Stimulated activated CD8-positive, alpha-beta memory T cell treated with anti-CD3 and anti-CD28 coated beads, Interleukin-2, amount 100 ng/mL, for 1 hour (primary cell): ENCODE results near the gene LDLR.
"Not testable (repeated sequence)": the region's sequence is repeated elsewhere in the genome, so short reads cannot be mapped to it uniquely, and the experiment has no call there.

Experiments
- DNase-seq, 2 donors: peaks; one replicate each; pipeline ENCODE4 v3.0.0-alpha.2; 2020; ENCODE audit warnings: low read depth in 2 of 2

LDLR gene

DNA sequence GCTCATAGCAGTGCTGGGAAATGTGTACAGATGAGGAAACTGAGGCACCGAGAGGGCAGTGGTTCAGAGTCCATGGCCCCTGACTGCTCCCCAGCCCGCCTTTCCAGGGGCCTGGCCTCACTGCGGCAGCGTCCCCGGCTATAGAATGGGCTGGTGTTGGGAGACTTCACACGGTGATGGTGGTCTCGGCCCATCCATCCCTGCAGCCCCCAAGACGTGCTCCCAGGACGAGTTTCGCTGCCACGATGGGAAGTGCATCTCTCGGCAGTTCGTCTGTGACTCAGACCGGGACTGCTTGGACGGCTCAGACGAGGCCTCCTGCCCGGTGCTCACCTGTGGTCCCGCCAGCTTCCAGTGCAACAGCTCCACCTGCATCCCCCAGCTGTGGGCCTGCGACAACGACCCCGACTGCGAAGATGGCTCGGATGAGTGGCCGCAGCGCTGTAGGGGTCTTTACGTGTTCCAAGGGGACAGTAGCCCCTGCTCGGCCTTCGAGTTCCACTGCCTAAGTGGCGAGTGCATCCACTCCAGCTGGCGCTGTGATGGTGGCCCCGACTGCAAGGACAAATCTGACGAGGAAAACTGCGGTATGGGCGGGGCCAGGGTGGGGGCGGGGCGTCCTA, 15.9 kb downstream of the LDLR start:
- no peak for DNase-seq

DNA sequence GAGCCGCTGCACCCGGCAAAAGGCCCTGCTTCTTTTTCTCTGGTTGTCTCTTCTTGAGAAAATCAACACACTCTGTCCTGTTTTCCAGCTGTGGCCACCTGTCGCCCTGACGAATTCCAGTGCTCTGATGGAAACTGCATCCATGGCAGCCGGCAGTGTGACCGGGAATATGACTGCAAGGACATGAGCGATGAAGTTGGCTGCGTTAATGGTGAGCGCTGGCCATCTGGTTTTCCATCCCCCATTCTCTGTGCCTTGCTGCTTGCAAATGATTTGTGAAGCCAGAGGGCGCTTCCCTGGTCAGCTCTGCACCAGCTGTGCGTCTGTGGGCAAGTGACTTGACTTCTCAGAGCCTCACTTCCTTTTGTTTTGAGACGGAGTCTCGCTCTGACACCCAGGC, 17.2 kb downstream of the LDLR start:
- DNase-seq, result no peak

DNA sequence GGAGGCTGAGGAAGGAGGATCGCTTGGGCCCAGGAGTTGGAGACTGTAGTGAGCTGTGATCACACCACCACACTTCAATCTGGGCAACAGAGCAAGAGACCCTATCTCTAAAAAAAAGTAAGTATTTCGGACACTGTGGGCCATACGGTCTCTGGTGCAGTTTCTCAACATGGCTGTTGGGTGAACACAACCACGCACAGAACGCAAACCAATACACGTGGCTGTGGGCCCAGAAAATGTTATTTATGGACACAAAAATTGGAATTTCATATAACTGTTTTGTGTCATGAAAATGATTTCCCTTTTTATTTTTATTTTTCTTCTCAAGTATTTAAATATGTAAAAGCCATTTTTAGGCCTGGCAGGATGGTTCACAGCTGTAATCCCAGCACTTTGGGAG, 19.5 kb downstream of the LDLR start:
- no peak for DNase-seq

DNA sequence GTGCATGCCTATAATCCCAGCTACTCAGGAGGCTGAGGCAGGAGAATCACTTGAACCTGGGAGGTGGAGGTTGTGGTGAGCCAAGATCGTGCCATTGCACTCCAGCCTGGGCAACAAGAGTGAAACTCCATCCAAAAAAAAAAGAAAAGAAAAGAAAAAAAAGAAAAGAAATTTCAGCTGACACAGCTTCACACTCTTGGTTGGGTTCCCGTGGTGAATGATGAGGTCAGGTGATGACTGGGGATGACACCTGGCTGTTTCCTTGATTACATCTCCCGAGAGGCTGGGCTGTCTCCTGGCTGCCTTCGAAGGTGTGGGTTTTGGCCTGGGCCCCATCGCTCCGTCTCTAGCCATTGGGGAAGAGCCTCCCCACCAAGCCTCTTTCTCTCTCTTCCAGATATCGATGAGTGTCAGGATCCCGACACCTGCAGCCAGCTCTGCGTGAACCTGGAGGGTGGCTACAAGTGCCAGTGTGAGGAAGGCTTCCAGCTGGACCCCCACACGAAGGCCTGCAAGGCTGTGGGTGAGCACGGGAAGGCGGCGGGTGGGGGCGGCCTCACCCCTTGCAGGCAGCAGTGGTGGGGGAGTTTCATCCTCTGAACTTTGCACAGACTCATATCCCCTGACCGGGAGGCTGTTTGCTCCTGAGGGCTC, 22.0 kb downstream of the LDLR start:
- no peak for DNase-seq

DNA sequence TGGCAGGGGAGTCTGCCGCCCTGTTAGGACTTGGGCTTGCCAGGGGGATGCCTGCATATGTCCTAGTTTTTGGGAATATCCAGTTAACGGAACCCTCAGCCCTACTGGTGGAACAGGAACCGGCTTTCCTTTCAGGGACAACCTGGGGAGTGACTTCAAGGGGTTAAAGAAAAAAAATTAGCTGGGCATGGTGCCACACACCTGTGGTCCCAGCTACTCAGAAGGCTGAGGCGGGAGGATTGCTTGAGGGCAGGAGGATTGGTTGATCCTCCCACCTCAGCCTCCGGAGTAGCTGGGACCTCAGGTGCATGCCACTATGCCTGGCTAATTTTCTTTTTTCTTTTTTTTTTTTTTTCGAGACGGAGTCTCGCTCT, 22.5 kb downstream of the LDLR start:
- DNase-seq, result no peak

DNA sequence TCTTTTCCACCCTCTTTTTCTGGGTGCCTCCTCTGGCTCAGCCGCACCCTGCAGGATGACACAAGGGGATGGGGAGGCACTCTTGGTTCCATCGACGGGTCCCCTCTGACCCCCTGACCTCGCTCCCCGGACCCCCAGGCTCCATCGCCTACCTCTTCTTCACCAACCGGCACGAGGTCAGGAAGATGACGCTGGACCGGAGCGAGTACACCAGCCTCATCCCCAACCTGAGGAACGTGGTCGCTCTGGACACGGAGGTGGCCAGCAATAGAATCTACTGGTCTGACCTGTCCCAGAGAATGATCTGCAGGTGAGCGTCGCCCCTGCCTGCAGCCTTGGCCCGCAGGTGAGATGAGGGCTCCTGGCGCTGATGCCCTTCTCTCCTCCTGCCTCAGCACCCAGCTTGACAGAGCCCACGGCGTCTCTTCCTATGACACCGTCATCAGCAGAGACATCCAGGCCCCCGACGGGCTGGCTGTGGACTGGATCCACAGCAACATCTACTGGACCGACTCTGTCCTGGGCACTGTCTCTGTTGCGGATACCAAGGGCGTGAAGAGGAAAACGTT, 24.0 kb downstream of the LDLR start:
- no peak for DNase-seq

DNA sequence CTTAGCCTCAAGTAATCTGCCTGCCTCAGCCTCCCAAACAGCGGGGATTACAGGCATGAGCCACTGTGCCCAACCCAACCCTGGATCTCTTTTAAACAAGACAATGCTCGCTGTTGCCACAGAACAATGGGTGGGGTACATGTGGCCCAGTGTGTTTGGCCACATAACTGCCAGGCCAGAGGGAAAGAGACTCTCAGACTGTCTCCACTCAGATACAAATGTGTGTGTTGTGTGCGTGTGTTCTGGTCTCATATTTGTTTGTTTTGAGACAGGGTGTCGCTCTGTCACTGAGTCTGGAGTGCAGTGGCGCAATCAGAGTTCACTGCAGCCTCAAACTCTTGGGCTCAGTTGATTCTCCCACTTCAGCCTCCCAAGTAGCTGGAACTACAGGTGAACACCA, 25.8 kb downstream of the LDLR start:
- no peak for DNase-seq

DNA sequence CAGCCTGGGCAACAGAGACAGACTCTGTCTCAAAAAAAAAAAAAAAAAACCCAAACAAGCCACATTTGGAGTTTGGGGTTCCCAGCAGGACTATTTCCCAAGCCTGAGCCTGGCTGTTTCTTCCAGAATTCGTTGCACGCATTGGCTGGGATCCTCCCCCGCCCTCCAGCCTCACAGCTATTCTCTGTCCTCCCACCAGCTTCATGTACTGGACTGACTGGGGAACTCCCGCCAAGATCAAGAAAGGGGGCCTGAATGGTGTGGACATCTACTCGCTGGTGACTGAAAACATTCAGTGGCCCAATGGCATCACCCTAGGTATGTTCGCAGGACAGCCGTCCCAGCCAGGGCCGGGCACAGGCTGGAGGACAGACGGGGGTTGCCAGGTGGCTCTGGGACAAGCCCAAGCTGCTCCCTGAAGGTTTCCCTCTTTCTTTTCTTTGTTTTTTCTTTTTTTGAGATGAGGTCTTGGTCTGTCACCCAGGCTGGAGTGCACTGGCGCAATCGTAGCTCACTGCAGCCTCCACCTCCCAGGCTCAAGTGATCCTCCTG, 26.7 kb downstream of the LDLR start:
- no peak for DNase-seq

DNA sequence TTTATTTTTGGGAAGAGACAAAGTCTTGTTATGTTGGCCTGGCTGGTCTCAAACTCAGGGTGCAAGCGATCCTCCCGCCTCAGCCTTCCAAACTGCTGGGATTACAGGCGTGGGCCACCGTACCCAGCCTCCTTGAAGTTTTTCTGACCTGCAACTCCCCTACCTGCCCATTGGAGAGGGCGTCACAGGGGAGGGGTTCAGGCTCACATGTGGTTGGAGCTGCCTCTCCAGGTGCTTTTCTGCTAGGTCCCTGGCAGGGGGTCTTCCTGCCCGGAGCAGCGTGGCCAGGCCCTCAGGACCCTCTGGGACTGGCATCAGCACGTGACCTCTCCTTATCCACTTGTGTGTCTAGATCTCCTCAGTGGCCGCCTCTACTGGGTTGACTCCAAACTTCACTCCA, 27.2 kb downstream of the LDLR start:
- no peak for DNase-seq

DNA sequence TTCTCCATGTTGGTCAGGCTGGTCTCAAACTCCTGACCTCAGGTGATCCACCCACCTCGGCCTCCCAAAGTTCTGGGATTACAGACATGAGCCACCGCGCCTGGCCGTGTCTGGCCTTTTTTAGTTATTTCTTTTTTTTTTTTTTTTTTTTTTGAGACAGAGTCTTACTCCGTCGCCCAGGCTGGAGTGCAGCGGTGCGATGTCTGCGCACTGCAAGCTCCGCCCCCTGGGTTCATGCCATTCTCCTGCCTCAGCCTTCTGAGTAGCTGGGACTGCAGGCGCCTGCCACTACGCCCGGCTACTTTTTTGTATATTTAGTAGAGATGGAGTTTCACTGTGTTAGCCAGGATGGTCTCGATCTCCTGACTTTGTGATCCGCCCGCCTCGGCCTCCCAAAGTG, 32.7 kb downstream of the LDLR start:
- not testable (repeated sequence) for DNase-seq

DNA sequence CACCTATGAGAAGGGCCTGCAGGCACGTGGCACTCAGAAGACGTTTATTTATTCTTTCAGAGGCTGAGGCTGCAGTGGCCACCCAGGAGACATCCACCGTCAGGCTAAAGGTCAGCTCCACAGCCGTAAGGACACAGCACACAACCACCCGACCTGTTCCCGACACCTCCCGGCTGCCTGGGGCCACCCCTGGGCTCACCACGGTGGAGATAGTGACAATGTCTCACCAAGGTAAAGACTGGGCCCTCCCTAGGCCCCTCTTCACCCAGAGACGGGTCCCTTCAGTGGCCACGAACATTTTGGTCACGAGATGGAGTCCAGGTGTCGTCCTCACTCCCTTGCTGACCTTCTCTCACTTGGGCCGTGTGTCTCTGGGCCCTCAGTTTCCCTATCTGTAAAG, 33.9 kb downstream of the LDLR start:
- DNase-seq, result no peak

DNA sequence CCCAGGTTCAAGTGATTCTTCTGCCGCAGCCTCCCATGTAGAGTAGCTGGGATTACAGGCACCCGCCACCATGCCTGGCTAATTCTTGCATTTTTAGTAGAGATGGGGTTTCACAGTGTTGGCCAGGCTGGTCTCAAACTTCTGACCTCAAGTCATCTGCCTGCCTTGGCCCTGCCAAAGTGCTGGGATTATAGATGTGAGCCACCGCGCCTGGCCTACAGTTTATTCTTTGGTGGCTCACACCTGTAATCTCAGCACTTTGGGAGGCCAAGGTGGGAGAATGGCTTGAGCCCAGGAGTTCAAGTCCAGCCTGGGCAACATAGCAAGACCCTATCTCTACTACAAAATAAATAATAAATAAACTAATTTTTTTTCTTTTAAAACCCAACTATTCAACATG, 34.9 kb downstream of the LDLR start:
- DNase-seq, result not testable (repeated sequence)

DNA sequence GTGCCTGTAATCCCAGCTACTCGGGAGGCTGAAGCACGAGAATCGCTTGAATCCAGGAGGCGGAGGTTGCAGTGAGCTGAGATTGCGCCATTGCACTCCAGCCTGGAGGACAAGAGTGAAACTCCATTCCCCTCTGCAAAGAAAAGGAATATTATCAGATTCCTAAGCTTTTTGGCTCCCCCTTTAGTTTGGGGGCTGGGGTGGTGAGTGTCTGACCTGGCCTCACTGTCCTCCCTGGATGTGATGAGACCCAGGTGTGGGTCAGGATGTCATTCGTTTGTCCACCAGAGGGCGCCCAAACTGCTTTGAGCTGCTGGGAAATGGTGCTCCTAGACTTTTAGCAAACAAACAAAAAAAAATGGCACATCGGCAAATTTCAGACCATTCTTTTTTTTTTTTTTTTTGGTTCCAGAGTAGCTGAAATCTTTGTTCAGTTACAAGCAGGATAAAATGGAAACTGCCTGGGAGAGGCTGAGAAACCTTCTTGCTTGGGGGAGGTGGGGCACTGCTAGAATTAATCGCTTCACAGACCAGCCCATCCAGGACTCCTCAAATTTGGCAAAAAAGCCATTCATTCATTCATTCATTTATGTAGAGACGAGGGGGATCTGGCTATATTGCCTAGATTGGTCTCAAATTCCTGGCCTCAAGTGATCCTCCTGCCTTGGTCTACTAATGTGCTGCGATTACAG, 36.9 kb downstream of the LDLR start:
- peak; percentile 52 to 62 for DNase-seq

DNA sequence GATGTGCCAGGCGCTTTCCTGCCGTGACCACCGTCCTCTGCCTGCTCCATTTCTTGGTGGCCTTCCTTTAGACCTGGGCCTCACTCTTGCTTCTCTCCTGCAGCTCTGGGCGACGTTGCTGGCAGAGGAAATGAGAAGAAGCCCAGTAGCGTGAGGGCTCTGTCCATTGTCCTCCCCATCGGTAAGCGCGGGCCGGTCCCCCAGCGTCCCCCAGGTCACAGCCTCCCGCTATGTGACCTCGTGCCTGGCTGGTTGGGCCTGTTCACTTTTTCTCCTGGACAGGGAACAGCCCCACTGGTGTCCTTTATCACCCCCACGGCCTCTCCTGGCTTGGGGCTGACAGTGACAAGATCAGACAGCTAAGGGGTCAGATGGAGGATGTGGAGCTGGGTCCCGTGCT, 38.6 kb downstream of the LDLR start:
- no peak for DNase-seq

DNA sequence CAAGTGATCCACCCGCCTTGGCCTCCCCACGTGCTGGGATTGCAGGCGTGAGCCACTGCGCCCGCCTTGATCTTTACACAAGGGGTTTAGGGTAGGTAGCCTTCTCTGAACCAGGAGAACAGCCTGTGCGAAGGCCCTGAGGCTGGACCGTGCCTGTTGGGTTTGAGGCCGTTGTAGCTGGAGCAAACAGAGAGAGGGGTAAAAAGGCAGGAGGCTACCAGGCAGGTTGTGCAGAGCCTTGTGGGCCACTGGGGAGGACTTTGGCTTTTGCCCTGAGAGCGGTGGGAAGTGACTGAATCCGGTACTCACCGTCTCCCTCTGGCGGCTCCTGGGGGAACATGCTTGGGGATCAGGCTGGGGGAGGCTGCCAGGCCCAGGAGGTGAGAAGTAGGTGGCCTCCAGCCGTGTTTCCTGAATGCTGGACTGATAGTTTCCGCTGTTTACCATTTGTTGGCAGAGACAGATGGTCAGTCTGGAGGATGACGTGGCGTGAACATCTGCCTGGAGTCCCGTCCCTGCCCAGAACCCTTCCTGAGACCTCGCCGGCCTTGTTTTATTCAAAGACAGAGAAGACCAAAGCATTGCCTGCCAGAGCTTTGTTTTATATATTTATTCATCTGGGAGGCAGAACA, 41.7 kb downstream of the LDLR start:
- DNase-seq, result peak; percentile 34 to 47

DNA sequence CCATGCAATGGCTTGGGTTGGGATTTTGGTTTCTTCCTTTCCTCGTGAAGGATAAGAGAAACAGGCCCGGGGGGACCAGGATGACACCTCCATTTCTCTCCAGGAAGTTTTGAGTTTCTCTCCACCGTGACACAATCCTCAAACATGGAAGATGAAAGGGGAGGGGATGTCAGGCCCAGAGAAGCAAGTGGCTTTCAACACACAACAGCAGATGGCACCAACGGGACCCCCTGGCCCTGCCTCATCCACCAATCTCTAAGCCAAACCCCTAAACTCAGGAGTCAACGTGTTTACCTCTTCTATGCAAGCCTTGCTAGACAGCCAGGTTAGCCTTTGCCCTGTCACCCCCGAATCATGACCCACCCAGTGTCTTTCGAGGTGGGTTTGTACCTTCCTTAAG, 42.2 kb downstream of the LDLR start:
- DNase-seq, result no peak

DNA sequence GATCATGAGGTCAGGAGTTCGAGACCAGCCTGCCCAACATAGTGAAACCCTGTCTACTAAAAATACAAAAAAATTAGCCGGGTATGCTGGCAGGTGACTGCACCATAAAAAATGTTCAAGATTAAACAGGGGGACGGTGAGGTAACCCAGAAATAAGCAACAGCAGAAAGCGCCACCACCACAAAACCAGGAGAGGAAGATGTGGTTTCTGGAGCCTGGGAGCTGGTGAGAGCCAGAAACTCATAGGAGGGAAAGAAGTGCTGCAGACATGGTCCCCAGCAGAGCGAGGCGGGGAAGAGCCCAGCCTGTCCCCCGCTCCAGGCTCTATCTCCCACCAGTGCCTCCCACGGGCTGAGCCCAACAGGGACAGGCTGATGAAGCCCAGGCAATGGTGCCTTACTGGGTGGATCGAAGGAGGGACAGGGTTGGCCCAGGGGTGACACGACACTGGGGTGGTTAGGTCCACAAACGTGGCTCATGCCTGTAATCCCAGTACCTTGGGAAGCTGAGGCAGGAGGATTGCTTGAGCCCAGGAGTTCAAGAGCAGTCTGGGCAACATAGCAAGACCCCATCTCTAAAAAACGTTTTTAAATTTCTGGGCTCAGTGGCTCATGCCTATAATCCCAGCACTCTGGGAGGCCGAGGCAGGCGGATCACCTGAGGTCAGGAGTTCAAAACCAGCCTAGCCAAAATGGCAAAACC, 47.3 kb downstream of the LDLR start:
- no peak for DNase-seq

DNA sequence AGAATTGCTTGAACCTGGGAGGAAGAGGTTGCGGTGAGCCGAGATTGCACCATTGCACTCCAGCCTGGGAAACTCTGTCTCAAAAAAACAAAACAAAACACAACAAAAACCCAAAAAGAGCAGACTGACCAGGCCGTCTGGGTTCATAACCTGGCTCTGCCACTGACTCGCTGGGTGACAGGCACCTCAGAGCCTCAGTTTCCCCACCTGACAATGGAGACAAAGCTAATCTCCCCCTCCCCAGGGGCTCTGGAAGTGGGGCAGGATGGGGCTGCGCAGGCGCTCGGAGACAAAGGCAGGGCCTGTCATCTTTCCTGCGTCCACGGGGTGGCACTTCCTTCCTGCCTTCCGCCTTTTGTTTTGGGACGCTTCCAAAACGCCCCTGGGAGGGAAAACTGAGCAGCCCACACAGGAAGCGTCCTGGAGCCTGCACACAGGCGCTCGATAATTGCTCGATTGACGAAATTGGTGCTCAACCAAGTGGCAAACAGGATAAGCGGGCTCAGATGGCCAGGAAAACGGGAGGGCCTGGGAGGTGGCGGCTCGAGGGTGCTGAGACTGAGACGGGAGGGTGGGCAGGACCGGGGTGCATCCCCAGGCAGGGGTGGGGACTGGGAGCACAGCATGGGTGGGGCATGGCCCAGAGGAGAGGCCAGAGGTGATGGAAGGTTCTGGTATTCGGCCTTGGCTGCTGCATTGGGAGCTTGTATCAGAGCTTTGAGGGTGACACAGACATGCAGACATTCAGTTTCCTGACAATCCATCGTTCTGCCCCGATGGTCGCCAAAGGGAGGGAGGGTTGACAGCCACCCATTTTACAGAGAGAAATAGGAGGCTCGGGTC, 48.5 kb downstream of the LDLR start:
- peak in 1 of 2 donors; percentile 21 for DNase-seq

DNA sequence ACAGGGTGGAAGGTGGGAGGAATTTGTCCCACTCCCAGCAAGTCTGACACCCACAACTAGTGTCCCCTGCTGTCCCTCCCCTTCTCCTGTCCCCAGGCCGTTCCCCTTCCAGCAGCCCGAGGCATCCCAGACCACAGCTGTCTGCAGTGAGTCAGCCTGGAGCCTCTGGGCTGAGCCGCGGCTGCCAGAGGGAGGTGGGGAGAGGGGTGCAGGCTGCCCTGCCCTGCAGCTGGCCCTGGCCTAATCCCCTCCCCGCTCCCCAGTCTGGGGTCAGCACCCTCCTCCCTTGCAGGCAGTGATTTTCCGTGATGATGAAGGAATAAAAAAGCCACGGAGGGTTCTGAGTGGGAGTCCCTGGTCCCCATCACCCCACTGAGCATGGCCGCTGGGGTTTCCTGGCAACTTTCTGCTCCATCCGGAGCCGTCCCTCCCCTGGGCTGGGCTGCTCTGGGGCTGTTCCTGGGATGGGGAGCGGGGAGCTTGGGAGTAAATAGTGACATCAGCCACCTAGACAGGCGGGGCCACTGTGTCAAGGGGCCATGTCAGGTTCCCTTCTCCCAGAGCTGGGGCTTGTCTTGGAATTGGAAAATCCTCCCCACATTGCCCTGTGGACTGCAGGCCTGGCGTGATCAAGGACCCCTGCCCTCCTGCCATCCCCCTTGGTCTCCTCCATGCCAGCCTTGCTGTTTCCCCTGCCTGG, 49.5 kb downstream of the LDLR start:
- DNase-seq, result no peak

DNA sequence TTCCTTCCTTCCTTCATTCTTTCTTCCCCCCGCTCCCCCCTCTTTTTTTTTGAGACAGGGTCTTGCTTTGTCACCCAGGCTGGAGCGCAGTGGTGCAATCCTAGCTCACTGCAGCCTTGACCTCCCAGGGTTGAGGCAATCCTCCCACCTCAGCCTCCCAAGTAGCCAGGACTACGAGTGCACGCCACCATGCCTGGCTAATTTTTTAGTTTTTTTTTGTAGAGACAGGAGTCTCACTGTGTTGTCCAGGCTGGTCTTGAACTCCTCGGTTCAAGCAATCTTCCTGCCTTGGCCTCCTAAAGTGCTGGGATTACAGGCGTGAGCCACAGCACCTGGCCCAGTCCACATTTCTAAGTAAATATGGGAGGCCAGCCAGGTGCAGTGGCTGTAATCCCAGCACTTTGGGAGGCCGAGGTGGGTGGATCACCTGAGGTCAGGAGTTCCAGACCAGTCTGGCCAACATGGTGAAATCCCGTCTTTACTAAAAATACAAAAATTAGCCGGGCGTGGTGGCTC, 50.8 kb downstream of the LDLR start:
- not testable (repeated sequence) for DNase-seq
